ENCODE results near the gene RGS3.
"Not testable (repeated sequence)": the region's sequence is repeated elsewhere in the genome, so short reads cannot be mapped to it uniquely, and the experiment has no call there.

Gene RGS3

DNA sequence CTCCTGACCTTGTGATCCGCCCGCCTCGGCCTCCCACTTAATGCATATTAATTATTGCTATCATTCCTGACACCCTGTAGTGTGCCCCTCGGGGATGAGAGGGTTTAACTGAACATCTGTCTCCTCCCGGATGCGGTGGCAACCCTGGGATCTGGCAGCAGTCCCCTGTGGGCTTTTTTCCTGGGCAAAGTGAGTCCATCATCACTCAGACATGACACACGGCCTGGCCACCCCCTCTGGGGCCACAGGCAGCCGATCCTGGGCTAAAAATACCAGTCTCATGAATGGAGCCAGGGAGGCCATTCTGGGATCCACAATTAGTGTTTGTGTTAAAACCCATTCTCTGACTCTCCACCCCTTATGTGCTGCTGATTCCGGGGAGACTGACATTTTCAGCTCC is 161.2 kb downstream of the RGS3 start:
- peak; percentile 24 for DNase-seq

DNA sequence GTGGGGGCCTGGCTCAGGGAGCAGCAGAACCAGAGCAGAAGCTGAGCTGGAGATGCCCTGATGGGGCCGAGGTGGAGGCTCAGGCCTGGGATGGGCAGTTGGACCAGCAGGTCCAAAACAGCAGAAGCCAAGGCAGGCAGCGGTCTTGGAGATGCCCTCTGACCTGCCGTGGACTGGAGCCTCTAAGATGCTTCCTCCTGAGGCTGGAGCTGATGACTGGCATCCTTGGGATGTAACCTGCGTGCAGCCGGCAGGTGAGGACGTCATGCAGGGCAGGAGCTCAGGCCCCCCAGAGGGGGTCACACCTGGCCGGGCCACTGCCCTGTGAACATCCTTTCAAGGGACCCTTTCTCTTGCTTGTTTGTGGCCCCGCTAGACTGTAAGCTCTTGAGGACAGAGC is 162.0 kb downstream of the RGS3 start:
- no peak for DNase-seq

DNA sequence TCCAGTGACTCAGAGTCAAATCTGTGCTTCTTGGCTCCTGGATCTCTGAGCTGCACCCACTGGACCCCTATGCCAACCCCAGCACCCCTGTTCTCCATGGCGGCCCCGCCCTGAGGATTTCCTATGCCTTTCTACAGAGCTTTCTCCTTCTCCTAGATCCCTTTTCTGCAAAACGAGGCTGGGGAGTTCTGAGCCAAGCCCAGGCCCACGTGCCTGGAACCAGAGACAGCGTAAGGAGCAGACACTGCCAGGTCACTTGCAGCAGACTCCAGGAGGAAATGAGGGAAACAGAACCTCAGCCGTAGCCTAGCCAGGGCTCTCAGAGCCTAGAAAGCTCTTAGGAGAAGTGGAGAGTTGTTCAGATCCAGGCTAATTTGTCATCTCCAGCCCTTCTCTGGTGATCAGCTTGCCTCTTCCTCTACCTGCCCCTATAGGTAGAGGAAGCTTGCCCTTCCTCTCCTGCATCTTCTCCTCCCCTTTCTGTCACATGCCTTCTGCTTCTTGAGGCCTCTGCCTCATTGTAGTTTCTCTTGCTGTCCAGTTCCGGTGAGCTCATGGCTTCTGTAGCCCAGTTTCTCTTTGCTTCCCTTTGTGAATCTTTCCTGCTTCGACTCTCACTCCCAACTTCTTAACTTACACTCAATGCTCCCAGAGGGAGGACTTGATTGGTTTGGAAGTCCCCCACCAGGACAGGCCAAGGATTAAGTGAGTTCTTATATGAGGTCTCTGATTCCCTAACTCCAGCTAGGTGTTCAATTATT is 163.4 kb downstream of the RGS3 start:
- no peak for DNase-seq

DNA sequence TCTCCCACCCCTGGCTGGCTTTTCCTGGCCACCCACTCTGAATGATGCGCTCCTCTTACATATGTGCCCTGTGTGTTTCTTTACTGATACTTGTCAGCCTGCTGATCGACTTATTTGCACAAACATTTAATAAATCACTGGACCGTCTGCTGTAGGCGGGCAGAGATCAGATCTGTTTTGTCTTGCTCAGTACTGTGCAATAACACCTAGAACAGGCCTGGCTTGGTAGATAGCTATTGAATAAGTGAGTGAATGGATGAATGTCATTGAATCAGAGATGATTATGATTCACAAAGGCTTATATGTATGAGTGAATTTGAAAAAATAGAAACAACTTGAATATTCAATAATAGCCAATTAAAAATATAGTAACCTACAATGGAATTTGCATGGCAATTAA is 165.1 kb downstream of the RGS3 start:
- no peak for DNase-seq

DNA sequence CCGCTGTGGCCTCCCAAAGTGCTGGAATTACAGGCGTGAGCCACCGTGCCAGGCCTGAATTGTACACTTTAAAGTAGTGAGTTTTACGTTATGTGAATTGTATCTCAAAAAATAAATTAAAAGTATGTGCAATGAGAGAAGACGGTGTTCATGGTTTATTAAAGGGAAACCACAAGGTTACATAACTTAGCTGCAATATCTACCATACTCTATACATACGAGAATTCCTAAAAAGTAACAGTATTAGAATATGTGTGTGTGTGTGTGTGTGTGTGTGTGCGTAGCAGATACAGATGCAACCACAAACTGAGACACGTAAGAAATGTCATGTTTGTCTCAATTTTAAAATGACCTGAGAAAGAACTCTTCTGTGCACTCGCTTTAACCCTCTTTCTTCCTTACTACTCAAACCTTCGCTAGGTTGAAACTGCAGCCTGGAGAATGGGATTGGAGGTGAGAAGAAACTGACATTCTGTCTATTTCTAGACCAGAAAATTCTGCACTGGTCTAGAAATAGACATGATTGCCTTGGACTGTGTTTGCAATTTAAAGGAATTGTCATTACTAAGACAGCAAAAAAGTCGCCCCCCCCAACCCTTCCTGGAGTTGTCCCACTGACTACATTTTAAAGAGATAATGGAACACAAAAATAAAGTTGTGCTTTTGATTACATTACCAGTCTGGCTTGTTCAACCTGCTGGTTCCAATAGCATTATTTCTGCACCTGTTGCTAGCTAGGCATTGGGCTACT is 167.0 kb downstream of the RGS3 start:
- DNase-seq, result no peak

DNA sequence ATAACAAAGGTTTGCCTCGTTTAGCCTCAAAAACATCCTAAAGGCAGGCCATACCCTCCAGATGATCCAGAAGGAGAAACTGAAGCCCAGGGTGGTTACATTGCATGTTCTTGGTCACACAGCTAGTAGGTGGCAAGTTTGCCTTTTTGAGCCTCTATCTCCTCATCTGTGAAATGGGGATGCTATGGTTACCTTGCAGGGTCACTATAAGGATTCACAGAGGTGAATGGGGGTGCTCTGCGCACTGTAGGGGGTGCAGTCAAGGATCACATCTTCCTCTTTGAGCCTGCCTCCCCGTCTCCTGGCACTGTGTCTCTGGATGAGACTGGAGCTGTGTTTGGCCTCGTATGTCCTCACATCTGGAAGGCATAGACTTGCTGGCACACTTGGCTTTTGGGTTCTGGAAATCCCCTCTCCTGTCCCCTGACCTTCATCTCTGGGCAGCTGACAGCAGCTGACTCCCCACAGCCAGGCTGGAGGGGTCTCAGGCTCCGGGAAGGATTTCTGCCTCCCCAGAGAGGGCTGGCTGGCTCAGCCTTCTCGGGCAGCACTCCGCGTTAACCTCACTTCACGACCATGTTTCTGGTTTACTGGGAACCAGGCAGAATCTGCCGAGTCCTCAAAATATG is 167.7 kb downstream of the RGS3 start:
- DNase-seq, result no peak

DNA sequence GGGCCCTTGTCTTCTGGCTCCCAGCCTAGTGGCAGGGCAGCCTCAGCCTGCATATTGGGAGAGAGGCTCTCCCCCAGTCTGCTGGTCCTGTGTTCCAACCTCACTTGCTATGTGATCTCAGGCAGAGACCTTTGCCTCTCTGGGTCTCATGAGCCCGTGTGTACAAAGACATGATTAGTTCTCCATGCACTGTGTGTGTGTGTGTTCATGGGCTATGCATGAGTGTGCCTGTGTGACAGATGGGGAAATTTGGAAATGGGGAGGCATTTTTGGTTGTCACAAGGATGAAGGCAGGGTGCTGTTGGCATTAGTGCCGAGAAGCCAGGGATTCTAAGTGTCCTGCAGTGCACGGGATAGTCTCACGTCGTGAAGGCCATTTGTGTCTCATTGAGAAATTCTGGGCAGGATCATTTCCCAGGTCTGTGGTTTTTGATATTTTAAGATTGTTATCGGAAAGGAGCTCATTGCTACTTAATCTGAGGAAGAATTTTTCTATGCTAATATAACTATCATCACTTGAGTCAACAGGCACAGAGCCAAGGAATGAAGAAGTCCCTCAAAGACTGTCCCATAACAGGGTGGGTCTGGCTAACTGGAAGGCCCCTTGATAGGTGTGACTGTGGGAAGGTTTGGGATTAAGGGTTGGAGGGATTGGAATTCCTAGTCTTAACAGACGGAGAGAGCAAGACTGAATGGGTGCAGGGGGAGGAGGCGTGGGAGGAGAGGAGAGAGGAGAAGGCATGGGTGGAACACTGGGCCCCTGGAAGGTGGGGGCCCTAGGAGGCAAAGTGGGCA is 168.5 kb downstream of the RGS3 start:
- no peak for DNase-seq

DNA sequence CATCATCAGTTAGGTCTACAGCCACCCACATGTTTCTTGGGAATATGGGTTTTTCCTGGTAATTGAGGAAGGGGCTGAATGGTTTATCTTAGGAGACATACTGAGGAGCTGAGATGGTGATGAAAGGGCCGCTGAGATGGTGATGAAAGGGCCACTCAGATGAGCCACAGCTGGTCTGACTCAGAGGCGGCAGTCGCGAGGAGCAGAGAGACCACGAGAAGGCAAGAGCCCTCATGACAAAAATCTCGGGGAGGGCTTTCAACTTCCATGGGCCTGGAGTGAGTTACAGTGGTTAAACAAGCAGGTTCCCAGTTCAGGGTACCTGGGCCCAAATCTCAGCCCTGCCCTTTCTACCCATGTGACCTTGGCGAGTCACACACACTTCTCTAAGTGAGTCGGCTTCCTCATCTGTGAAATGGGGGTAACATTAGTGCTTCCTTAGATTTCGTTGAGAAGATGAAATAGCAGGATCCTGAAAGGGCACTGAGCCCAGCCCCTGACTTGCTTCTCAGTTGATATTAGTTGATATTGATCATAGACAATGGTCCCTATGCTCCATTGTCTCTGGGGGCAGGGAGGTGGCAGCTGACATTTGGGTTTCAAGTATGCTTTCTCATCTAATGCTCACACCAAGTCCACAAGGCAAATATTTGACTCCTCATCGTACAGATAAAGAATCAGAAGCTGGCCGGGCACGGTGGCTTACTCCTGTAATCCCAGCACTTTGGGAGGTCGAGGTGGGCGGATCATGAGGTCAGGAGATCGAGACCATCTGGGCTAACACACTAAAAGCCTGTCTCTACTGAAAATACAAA is 169.5 kb downstream of the RGS3 start:
- DNase-seq, result no peak

DNA sequence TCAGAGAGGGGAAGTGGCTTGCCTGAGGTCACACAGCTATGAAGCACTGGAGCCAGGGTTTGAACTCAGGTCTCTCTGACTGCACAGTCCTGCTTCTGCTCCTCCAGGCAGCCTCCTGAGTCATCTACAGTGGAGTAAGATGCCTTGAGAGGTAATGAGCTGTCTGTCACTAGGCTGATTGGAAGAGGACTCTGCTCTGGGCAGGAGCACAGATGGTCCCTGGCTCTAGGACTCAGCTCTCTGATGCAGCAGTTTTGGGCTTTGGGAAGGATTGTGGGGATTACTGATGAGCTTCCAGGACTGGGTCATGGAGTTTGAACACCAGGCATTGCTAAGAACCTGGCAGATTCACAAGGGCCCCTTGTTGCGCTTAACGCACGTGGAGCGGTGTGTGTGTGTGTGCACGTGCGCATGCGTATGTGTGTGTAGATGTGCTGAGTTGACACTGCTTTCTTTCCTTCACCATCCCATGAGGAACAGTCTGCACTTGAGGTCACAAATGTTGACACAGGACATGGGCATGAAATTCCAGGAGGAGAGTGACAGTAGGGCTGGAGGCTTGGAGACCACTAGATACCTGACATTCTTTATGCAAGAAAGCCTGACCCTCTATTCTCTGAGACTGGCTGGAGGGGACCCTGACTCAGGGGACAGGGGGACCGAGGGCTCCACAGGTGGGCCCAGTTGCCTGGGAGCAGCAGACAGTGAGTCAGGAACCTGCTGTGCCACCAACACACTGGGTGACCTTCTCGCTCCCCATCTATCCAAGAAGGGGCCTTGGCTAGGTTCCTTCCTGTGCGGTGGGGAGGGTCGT is 170.5 kb downstream of the RGS3 start:
- DNase-seq, result no peak

DNA sequence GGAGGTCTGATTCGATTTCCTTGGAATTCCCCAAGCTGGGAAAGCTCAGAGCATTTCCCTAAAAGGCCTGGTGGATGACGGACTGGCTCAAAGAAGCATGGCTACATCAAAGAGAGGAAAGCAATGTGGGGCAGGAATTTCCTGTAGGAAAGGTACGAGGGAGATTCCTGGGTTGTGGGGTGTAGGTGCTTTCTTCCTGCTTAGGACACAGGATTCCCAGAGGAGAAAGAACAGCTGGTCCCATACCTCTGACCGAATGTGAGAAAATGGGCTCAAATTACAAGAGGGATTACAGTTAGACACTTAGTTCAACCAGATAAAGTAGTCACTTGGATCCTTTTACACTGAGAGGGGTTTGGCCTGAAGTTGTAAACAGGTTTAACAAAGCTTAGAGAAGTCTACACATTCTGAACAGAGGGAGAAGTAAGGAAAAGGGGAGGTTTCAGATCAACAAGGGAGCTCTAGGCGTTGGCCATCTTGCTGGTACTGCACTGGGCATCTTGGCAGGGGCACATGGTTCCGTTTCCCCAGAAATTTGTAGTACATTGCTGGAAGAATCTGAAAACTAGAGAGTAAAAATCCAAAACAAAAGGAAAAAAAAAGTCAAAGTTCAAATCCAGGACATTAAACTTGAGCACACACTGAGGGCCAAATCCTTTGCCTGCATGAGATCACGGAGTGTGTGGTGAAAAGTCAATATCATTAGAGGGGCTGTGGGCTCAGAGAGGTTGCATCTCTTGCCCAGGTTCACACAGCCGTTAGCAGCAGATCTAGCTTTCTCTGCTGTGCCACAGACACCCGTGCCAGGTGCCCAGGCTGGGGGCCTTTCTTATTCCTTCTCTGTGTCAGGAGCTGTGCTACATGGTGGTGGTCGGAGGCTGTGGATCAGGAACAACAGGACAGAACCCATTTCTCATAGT is 171.3 kb downstream of the RGS3 start:
- DNase-seq, result peak; percentile 59

DNA sequence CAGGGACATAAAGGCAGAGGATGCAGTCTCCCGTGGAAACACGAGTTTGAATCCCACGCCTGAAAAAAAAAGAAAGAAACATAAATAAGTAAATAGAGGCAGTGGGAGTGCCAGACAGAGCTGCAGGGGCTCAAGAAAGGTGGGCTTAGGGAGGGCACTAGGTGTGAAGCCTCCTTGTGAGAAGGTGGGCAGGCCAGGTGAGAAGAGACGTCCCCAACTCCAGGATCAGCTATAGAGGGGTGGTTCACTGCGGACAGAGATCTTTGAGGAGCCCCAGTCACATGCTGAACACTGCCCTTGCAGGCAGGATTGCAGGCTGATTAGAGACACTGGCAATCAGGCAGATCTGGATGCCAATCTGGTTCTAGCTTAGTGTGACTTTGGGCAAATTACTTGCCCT is 172.1 kb downstream of the RGS3 start:
- no peak for DNase-seq

DNA sequence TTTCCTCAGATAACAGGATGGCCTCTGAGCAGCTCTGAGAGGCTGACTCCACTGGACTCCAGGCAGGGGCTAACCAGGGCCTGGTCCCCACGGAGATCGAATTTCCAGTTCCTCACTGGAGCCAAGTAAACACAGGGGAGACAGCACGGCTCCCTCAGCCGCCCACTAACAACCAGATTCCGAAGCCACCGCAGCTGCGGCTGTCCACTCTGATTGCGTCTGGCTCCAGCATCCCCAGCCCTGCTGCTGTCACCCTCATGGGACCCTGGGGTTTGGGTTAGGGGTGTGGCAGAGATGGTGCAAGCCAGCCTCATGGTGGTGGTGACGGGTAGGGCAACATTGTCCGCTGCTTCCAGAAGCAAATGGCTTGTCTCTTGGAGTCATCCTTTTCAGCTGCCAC is 172.6 kb downstream of the RGS3 start:
- no peak for DNase-seq

DNA sequence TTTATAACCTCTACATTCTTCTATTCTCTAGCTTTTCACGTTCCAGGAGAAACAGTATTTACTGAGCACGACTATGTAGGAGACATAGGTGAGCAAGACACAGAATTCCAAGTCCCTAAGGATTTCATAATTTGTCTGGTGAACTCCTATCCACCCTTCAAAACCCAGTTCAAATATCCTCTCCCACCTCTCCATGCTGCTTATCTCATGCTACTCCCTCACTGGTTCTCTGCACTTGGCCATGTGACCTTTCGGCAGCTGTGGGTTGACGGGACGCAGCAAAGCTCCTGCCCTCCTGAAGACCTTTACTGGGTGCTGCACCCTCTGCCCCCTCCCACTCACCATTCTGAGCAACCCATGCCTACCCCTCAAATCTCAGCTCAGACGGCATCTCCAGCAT is 173.2 kb downstream of the RGS3 start:
- no peak for DNase-seq

DNA sequence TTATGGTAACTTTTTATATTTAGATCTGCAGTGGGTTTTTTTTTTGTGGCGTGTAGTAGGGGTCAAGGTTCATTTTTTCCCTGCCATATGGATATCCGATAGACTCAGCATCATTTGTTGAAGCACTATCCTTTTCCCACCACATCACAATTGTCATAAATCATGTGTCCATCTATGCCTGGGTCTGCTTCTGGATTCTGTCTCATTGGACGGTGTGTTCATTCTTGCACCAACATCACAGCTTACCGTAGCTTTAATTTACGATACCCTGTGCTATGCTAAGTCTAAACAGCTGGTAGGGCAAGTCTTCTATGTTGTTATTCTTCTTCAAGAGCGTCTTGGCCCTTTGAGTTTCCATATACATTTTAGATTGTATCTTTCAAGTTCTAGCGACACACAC is 175.0 kb downstream of the RGS3 start:
- no peak for DNase-seq

DNA sequence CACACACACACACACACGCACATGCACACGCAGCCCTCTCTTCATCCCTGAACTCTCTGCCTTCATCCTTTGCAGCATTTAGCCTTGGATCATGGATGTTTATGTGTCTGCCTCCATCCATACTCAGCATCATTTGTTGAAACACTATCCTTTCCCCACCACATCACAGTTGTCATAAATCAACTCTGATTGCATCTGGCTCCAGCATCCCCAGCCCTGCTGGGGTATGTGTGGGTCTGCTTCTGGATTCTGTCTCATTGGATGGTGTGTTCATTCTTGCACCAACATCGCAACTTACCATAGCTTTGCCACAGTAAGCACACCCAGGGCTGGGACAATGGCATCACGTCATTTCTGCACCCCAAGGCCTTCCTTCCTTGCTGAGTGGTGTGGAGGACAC is 175.4 kb downstream of the RGS3 start:
- DNase-seq, result no peak

DNA sequence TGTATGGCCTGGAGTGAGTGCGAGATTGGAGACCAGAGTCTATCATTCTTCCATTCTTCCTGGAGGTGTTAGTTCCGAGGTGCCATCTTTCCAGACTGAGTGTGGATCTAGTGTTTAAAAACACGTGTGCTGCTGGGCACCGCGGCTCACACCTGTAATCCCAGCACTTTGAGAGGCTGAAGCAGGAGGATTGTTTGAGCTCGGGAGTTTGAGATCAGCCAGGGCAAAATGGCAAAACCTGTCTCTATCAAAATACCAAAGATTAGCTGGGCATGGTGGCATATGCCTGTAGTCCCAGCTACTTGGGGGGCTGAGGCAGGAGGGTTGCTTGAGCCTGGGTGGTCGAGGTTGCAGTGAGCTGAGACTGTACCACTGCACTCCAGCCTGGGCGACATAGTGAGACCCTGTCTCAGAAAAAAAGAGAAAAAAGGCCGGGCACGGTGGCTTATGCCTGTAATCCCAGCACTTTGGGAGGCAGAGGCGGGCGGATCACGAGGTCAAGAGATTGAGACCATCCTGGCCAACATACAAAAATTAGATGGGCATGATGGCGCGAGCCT is 176.0 kb downstream of the RGS3 start:
- DNase-seq, result not testable (repeated sequence)

DNA sequence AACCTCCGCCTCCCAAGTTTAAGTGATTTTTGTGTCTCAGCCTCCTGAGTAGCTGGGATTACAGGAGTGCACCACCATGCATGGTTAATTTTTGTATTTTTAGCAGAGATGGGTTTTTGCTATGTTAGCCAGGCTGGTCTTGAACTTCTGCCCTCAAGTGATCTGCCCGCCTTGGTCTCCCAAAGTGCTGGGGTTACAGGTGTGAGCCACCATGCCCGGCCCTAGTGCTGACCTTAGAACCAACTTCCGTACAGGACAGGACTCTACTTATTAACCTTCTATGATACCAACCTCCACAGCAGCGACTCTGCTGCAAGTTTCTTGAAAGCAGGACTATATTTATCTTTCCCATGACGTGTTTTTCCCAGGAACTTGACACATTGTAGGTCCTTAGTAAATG is 176.9 kb downstream of the RGS3 start:
- no peak for DNase-seq

DNA sequence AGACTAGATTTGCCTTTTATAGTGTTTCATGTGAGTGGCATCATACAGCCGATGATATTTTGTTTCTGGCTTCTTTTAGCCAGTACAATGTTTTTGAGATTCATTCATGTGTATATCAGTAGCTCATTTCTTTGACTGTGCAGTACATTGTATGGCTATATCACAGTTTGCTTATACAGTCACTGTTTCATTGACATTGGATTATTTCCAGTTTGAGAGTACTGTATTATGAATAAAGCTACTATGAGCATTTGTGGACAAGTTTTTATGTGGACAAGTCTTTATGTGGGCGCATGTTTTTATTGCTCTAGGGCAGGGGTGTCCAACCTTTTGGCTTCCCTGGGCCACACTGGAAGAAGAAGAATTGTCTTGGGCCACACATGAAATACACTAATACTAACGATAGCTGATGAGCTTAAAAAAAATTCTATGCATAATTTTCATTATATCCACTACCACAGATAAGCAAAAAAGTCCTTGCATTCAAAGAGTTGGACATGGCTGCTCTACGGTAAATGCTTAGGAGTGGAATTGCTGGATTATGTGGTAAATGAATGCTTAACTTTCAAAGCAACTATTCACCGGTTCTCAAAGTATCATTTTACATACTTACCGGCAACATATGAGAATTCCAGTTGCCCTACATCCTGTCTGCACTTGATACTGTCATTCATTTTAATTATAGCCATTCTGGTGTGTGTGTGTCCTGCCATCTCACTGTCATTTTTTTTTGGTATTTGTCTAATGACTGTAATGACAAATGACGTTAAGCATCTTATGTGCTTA is 177.8 kb downstream of the RGS3 start:
- DNase-seq, result no peak

DNA sequence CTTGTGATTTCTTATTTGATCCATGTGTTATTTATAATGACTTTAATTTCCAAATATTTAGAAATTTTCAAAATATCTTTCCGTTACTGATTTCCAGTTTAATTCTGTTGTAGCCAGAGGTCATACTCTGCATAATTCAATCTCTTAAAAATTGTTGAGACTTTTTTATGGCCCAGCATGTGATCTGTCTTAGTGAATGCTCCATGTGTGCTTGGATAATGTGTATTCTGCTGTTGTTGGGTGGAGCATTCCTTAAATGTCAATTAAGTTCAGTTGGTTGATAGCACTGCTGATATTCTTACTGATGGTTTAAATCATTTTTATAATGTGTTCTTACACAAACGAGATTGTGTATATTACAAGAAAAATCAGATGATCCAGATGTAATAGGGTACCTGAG is 180.8 kb downstream of the RGS3 start:
- DNase-seq, result no peak

Measured in DMS 273 treated with DMSO at 0.1 percent for 48 hours (cell line).